NCI-H748 (cell line): Measurements from ENCODE around the gene NBL1.

Source experiments
- DNase-seq: peaks from one replicate; lab custom pipeline; 2025; ENCODE audit not compliant: unreplicated experiment; lab: John Stamatoyannopoulos, UW

NBL1 gene

DNA sequence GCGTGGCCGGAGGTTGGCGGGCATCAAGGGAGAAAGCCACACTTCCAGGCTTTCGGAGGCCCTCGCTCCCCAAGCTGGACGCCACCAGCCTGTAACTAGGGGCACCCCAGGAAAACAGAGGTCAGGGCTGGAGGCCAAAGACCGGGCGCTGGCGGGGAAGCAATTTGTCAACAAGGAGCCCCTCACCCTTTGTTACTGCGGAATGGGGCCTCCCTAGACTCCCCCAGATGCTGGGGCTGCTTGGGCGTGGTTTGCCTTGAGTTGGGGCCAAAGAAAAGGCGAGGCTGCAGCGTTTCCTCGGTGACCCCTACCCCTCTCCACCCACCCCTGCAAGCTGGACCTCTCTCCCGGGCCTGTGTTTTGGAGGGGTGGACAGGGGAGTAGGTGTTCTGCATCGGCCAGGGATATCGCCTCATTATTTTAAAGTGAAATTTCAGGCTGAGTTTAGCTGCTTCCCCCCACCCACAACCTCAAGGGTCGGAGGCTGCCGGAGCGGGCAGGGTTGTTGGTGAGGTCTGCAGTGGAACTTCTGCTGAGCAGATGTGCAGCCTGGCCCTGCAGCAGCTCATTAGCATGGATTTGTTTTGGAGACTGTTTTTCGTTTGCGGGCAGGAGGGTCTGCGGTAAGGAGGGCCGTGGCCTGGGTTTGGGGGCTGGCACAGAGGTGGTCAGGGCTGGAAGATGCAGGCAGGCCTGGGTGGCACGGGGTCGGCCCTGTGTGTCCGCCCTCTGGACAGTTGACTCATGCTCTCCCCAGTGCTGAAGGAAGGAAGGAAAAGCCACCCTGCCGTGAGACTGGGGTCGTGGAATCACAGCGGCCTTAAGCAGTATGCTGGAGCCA, 1.5 kb downstream of the NBL1 start:
- DNase-seq: no peak

DNA sequence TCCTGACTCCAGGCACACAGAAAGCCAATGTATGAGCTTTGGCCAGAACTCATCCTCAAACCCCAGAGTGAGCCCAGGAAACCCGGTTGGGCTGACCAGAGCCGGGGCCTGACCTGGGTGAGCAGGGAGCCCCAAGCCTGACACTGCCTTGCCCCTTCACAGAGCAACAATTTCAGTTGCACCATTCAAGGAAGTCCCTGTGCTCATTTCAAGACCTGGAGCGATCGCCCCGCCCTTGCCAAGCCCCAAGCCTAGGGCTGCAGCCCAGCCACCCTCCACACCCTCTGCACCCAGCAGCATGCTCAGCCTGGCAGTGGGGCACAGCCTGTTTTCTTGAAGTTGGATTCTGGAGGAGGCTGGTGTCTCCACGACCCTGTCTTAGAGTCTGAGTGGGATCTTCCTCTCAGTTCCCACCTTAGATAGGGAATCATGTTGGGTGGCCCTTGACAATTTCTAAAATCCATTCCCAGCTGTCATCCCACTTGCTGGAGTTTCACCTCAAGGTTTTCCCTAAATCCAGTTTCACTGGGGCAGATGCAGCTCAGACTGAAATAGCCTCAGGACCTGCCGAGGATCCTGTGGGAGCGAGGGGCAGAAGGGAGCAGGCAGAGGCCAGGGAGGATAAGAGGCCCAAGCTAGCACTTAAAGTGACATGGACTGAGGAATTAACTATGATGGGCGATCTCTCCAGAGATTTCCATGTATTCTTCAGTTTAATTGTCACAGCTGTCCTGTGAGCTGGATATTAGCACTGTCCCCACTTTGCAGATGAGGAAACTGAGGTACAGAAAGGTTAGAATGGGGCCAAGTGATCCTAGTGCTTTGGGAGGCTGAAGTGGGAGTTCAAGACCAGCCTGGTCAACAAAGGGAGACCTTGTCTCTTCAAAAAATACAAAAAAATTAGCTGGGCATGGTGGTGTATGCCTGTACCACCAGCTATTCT, 2.5 kb downstream of the NBL1 start:
- no peak for DNase-seq

DNA sequence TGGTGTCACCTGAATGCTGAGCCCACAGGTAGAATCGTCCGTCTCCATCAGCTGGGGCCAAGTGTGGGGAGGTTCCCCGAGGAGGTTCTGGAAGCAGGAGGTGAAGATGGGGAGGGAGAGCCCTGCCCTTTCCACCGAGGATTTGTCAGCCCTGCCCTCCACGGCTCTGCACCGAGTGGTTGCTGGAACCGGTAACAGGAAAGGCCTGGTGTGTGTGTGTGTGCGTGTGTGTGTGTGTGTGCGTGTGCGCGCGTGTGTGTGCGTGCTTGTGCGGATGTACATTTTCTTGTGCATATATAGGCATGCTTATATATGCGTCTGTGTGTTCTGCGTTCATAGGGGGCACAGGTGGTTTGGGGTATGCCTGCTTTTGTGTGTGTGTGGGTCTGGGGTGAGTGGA, 3.5 kb downstream of the NBL1 start:
- no peak for DNase-seq

DNA sequence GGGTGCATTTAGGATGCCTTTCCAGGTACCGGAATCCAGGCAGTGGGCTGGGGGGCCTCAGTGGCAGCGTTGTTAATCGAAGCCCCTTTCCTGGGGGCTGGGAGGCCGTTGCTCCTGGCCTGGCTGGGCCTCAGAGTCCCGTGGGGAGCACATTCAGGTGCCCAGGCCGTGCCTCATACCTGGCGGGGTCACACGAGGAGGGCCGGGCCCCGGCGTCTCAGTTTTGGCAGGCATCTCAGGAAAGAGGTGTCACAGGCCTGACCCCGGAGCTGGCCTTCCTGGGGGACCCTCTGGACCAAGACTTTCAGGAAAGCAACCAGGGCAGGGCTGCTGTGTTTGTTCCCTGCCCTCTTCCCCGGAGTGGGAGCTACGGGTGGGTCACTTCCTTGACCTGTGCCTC, 4.1 kb downstream of the NBL1 start:
- no peak for DNase-seq

DNA sequence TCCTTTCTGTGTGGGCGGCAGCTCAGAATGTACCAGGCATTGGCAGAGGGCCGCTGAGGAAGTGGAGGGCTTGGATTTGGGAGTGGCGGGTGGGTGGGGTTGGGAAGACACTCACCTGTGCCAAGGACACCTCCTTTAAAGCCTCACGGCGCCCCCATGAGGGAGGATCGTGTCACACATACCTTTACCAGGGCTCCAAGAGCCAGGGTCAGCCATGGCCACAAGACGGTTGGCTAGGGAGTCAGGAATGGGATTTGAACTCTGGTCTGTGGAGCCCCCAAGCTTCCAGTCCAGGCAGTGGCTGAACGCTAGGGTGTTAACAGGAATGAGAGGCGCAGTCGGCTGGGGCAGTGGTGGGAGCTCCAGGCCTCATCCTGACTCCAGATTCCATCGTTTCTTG, 4.6 kb downstream of the NBL1 start:
- DNase-seq: peak; percentile 51

DNA sequence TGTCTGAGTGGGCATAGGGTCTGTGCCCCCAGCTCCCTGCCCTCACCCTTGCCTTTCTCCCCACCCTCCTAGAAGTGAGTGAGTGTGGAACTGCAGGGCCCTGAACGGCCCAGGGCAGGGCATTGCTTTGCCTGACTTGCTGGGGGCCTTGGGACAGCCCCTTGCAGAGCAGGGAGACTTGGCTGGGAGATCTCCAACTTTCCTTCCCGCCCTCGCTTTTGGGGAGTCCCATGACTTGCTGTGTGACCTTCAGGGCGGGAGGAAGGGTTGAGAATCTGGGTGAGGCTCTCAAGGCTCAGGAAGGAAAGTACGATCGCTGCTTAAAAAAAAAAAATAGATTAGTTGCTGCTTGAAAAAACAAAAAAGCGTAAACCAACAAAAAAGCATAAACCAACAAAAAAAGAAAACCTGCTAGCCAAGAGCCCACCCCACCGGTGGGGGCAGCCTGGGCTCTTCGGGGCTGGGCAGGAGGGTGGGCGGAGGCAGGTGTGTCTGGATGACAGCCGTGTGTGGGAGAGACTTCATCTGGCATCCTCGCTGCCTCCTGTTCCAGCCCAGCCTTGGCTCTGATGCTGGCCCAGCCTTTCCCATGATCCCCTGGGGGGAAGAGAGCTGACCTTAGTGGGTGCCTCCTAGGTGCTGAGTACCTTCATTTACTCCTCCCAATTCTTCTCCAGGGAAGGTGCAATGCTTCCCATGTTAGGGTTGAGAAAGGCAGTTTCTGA, 6.5 kb downstream of the NBL1 start:
- DNase-seq: no peak

DNA sequence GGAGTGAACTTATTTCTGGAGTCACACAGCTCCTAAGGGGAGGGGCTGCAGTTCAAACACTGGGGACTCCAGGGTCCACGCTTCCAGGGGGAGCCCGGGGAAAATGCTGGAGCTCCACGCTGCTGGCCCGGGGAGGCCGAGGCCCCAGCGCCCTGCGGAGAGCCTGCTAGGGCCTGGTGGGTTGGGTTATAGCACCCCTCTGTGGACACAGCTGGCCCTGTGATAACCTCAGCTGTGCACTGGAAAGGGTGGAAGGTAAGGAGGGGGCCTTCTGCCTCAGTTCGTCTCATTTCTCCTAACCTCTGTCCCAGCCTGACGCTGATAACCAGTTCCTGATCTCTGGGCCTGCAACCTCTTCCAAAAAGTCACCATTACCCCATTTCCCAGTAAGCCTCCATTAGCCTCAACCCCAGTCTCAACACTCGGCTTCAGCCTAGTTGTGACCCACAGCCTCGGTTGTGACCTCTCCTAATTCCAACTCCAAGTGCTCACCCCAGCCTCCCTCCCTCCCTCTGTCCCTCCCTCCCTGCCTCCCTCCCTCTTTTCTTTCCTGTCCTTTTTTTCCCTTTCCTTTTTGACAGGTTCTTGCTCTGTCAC, 7.1 kb downstream of the NBL1 start:
- peak; percentile 9 for DNase-seq

DNA sequence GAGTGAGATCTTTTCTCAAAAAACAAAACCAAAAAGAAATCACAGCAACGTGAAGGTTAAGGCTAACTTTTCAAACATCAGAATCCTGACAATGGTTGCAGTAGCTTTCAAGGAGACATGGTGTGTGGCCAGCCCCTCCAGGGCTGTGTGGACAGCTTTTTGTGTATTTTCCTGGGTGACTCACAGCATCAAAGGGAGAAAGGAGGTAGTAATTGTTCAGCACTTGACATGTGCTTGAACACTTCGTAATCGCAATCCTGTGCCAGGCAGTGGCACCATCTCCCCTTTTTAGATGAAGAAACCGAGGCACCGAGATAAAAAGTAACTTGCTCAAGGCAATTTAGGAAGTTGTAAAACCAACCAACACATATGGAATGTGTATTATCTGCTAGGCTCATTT, 10.3 kb downstream of the NBL1 start:
- no peak for DNase-seq

DNA sequence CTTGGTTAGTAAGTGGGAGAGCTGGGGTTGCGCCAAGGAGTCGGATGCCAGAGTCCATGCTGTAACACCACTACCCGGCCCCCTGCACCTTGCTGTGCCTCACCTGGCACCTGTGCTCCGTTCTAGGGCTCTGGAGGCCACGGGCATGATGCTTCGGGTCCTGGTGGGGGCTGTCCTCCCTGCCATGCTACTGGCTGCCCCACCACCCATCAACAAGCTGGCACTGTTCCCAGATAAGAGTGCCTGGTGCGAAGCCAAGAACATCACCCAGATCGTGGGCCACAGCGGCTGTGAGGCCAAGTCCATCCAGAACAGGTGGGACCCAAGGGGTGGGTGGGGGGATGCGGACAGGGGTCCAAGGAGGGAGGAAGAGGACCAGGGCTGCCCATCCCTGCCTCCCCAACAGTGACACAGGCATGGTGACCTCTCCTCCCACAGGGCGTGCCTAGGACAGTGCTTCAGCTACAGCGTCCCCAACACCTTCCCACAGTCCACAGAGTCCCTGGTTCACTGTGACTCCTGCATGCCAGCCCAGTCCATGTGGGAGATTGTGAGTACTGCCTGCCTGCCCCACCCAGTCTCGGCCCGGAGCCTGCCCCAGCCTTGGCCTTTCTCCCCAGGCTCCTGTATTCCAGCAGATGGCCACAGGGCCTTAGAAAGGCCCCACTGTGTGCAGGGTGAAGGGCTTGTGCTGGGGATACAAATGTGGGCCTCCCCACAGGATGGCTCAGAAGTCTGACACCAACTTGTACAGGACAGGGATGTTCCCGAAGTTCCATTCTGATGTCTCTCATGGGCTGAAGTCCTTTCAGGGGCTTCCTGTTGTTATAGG, 11.0 kb downstream of the NBL1 start:
- DNase-seq: no peak

DNA sequence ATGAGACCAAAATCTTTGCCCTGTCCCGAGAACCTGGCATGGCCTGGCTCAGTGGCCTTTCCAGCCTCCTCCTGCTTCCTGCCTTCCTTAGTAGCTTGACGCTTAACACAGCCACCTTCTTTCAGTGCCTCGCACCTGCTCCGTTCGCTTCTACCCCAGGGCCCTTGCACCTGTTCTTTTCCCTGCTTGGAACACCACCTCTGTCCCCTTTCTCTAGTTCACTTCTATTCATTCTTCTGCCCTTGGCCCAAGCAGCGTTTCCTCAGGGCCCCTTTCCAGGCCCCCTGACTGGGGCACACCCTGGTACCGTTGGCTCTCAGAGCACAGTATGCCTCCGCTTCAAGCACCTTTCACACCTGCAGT, 11.6 kb downstream of the NBL1 start:
- no peak for DNase-seq

DNA sequence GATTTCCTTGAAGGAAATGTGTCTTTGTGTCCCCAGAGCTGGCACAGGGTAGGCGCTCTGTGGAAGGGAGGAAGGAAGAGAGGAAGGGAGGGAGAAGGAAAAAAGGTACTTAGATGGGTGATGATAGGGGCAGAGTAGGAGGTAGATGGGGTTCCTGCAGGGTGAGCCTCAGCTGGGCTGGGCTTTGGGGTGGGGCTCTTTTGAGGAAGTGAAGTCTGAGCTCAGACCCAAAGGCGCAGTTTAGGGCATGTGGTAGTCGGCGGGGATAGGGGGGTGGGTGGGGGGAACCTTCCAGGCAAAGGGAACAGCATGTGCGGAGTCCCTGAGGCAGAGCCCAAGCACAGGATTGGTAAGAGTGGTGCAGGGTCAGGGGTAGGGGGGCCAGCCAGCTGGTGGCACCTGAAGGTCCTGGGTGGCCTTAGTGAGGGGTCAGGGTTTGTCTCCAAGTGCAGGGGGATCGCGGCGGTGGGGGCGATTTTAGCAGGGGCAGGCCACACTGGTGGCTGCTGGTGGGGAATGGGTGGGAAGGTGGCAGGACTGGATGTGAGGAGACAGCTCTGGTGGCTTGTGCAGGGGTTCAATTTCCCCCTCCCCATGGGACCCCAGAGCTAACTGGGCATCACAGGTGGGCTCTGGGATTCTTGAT, 12.1 kb downstream of the NBL1 start:
- DNase-seq: no peak

DNA sequence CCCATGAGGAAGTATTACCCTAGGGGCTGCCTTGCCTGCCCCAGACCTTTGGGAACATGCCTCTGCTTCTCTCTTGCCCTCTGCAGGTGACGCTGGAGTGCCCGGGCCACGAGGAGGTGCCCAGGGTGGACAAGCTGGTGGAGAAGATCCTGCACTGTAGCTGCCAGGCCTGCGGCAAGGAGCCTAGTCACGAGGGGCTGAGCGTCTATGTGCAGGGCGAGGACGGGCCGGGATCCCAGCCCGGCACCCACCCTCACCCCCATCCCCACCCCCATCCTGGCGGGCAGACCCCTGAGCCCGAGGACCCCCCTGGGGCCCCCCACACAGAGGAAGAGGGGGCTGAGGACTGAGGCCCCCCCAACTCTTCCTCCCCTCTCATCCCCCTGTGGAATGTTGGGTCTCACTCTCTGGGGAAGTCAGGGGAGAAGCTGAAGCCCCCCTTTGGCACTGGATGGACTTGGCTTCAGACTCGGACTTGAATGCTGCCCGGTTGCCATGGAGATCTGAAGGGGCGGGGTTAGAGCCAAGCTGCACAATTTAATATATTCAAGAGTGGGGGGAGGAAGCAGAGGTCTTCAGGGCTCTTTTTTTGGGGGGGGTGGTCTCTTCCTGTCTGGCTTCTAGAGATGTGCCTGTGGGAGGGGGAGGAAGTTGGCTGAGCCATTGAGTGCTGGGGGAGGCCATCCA, 12.8 kb downstream of the NBL1 start:
- no peak for DNase-seq

DNA sequence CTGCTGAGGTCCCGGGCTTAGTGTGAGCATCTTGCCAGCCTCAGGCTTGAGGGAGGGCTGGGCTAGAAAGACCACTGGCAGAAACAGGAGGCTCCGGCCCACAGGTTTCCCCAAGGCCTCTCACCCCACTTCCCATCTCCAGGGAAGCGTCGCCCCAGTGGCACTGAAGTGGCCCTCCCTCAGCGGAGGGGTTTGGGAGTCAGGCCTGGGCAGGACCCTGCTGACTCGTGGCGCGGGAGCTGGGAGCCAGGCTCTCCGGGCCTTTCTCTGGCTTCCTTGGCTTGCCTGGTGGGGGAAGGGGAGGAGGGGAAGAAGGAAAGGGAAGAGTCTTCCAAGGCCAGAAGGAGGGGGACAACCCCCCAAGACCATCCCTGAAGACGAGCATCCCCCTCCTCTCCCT, 13.4 kb downstream of the NBL1 start:
- no peak for DNase-seq

DNA sequence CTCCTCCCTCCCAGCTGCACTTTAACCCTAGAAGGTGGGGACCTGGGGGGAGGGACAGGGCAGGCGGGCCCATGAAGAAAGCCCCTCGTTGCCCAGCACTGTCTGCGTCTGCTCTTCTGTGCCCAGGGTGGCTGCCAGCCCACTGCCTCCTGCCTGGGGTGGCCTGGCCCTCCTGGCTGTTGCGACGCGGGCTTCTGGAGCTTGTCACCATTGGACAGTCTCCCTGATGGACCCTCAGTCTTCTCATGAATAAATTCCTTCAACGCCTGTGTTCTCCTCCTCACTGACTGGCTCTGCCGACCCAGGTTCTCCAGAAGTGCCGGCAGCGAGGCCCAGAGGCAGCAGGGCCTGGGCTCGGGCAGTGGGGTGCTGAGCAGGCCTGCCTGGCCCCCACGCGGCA, 14.1 kb downstream of the NBL1 start:
- no peak for DNase-seq

DNA sequence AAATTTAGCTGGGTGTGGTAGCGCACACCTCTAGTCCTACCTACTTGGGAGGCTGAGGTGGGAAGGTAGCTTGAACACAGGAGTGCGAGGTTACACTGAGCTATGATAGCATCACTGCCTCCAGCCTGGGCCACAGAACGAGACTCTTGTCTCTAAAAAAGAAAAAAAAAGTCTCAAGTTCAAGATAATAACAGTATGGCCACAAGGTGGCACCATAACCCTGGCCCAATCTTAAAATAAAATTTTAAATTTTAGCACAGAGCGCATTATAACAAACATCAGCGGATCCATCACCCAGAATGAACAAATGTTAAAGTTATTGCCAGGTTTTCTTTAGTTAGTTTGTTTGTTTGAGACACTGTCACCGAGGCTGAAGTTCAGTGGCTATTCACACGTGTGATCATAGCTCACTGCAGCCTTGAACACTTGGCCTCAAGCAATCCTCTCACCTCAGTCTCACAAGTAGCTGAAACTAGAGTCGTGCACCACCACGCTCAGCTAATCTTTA, 17.7 kb downstream of the NBL1 start:
- DNase-seq: peak; percentile 33

DNA sequence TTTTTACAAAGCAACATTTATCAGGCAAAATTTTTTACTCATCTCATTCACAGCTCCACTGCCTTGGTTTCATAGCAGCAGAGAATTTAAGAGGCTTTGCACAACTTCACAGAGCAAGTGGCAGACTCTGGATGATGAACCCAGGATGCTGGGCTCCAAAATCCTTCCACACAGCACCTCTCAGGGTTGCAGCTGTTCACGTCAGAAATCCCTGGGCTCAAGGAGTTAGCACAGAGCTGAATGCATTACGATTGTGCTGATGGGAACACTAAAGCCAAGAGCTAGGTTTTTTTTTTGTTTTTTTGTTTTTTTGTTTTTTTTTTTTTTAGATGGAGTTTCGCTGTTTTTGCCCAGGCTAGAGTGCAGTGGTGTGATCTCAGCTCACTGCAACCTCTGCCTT, 18.2 kb downstream of the NBL1 start:
- DNase-seq: no peak

DNA sequence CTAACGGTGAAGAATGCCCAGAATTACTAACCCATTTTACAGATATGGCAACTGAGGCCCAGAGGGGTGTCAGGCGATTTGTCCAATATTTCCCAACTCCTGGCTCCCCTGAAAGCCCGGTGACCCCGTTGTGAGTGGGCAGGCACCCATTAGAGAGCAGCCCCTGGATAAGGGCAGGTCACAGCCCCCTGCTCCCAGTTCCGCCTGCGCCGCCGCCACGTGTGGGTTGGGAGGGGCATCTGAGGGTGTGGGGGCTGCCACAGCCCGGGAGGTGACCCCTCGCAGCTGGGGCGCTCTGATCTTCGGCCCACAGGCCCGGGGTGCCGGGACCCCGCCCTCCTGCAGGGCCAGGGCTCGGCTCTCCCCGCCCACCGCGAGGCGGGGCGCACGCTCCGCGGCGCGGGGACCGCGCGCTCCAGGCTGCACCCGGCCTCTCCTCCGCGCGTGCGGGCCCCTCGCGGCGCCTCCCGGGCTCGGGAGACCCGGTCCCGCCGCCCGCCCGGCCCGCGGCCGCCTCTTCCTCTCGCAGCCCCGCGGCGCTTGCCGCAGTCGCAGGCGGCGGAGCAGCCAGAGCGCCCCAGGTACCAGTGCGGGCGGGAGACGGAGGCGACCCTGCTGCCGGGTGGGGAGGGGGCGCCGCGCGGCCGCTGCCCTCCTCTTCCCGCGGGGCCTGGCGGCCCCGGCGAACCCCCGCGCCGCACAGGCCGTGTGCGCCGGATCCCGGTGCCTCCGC, 20.5 kb downstream of the NBL1 start, which contains the start of gene HTR6:
Gene HTR6, plus strand, starts transcription at position 423 of the 733 bp plus-strand sequence. CDS start 879 bp downstream, outside the sequence.
- peak; percentile 26 for DNase-seq

DNA sequence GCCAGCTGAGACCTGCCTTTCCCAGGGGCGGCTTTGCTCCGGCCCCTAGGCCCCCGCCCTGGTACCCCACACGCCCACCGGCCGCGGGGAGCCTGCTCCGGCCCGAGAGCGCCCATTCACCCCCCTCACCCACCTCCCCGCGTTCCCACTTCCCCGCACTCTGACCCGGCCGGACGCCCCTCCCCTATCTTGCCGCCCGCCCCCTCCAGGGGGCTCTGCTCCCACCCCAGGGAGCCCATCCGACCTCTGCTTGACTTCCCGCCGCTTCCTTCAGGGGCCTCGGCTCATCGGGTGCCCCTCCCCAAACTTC, 21.0 kb downstream of the NBL1 start:
- no peak for DNase-seq
